Measurements from ENCODE around the gene KCND3.

DNA sequence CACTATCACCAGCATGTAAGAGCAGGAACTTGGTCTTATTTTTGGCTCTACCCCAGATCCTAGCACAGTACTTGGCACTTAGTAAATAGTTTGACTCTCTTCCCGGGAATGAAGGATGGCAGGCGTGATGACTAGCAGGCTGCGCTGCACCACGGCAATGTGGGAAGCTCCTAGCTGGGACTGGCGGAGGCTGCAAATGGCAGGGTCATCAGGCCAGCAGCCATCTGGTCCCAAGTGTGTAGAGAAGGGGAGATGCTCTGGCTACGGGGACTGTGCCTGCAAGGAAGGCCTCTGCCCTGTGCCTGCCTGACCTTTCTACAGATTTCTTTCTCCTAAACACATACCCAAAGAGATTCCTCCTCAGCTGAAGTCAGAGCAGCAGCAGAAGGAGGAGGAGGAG lies 95.0 kb downstream of the KCND3 start:
- TF ChIP-seq, protein P1, sequence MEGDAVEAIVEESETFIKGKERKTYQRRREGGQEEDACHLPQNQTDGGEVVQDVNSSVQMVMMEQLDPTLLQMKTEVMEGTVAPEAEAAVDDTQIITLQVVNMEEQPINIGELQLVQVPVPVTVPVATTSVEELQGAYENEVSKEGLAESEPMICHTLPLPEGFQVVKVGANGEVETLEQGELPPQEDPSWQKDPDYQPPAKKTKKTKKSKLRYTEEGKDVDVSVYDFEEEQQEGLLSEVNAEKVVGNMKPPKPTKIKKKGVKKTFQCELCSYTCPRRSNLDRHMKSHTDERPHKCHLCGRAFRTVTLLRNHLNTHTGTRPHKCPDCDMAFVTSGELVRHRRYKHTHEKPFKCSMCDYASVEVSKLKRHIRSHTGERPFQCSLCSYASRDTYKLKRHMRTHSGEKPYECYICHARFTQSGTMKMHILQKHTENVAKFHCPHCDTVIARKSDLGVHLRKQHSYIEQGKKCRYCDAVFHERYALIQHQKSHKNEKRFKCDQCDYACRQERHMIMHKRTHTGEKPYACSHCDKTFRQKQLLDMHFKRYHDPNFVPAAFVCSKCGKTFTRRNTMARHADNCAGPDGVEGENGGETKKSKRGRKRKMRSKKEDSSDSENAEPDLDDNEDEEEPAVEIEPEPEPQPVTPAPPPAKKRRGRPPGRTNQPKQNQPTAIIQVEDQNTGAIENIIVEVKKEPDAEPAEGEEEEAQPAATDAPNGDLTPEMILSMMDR (IDR thresholded peaks at IDR 0.05), result no peak
- TF ChIP-seq POLR2A (IDR thresholded peaks at IDR 0.05) (no peak), EP300 (IDR thresholded peaks at IDR 0.05) (no peak)

All from tibial nerve (tissue), 4 donors.